ENCODE measurements around the gene ADAMTS12. TPM values are rescaled to one million over a fixed set of nuclear protein-coding genes. Genes with fewer than 3 reads are reported as not detected.

Gene ADAMTS12
- total RNA-seq, 1 experiment from 2014 or later: not detected

GRCh38 chr5:33761139-33761538 is 130.7 kb downstream of the ADAMTS12 start:
- no peak for DNase-seq (ENCODE audit: low spot score)

- no peak for DNase-seq (ENCODE audit: low spot score)
These were observed 133.1 kb downstream of the ADAMTS12 start for GRCh38 chr5:33758737-33759136.

- no peak for DNase-seq (ENCODE audit: low spot score)
These were observed 135.3 kb downstream of the ADAMTS12 start for GRCh38 chr5:33756491-33756890.

GRCh38 chr5:33755231-33755630 is 136.6 kb downstream of the ADAMTS12 start:
- DNase-seq (ENCODE audit: low spot score): no peak

GRCh38 chr5:33753704-33754103 is 138.1 kb downstream of the ADAMTS12 start:
- no peak for DNase-seq (ENCODE audit: low spot score)

- DNase-seq (ENCODE audit: low spot score): no peak
These were observed 143.0 kb downstream of the ADAMTS12 start for GRCh38 chr5:33748754-33749153.

GRCh38 chr5:33745101-33745770 is 146.6 kb downstream of the ADAMTS12 start:
- DNase-seq (ENCODE audit: low spot score): no peak

GRCh38 chr5:33743099-33743498 is 148.7 kb downstream of the ADAMTS12 start:
- DNase-seq (ENCODE audit: low spot score): no peak

GRCh38 chr5:33742181-33742580 is 149.6 kb downstream of the ADAMTS12 start:
- no peak for DNase-seq (ENCODE audit: low spot score)

- no peak for DNase-seq (ENCODE audit: low spot score)
These were observed 152.8 kb downstream of the ADAMTS12 start for GRCh38 chr5:33738967-33739366.

- no peak for DNase-seq (ENCODE audit: low spot score)
These were observed 153.7 kb downstream of the ADAMTS12 start for GRCh38 chr5:33738097-33738496.

- no peak for DNase-seq (ENCODE audit: low spot score)
These were observed 154.1 kb downstream of the ADAMTS12 start for GRCh38 chr5:33737697-33738096.

- no peak for DNase-seq (ENCODE audit: low spot score)
These were observed 154.5 kb downstream of the ADAMTS12 start for GRCh38 chr5:33737284-33737683.

- DNase-seq (ENCODE audit: low spot score): no peak
These were observed 155.3 kb downstream of the ADAMTS12 start for GRCh38 chr5:33736510-33736909.

GRCh38 chr5:33735072-33735471 is 156.7 kb downstream of the ADAMTS12 start:
- no peak for DNase-seq (ENCODE audit: low spot score)

- no peak for DNase-seq (ENCODE audit: low spot score)
These were observed 157.3 kb downstream of the ADAMTS12 start for GRCh38 chr5:33734537-33734936.

GRCh38 chr5:33733225-33733624 is 158.6 kb downstream of the ADAMTS12 start:
- no peak for DNase-seq (ENCODE audit: low spot score)

- DNase-seq (ENCODE audit: low spot score): no peak
These were observed 165.2 kb downstream of the ADAMTS12 start for GRCh38 chr5:33726422-33727165.

- DNase-seq (ENCODE audit: low spot score): no peak
These were observed 166.0 kb downstream of the ADAMTS12 start for GRCh38 chr5:33725806-33726205.

GRCh38 chr5:33721491-33722200 is 170.1 kb downstream of the ADAMTS12 start:
- DNase-seq (ENCODE audit: low spot score): no peak

GRCh38 chr5:33720176-33720575 is 171.6 kb downstream of the ADAMTS12 start:
- no peak for DNase-seq (ENCODE audit: low spot score)

- no peak for DNase-seq (ENCODE audit: low spot score)
These were observed 172.0 kb downstream of the ADAMTS12 start for GRCh38 chr5:33719769-33720168.

- DNase-seq (ENCODE audit: low spot score): no peak
These were observed 176.1 kb downstream of the ADAMTS12 start for GRCh38 chr5:33715661-33716060.
